HG03521 (cell line): ENCODE data around the gene GNAQ.

Experiments used
- ATAC-seq: cut with Tn5 transposase; IDR thresholded peaks from one replicate; pipeline ENCODE4 v1.9.1; 2021; ENCODE audit warnings: mild to moderate bottlenecking, moderate library complexity; ENCODE audit not compliant: unreplicated experiment

The GNAQ gene

GRCh38 chr9:77978086-77978781 is 53.4 kb downstream of the GNAQ start:
- no peak for ATAC-seq

GRCh38 chr9:77977210-77977611 is 54.4 kb downstream of the GNAQ start:
- no peak for ATAC-seq

- no peak for ATAC-seq
Measured at GRCh38 chr9:77975806-77976205, 55.8 kb downstream of the GNAQ start.

- ATAC-seq: no peak
Measured at GRCh38 chr9:77975036-77975435, 56.6 kb downstream of the GNAQ start.

- ATAC-seq: no peak
Measured at GRCh38 chr9:77974434-77974833, 57.2 kb downstream of the GNAQ start.

- ATAC-seq: no peak
Measured at GRCh38 chr9:77969083-77969482, 62.5 kb downstream of the GNAQ start.

- ATAC-seq: no peak
Measured at GRCh38 chr9:77968506-77968905, 63.1 kb downstream of the GNAQ start.

- no peak for ATAC-seq
Measured at GRCh38 chr9:77966718-77967117, 64.9 kb downstream of the GNAQ start.

- no peak for ATAC-seq
Measured at GRCh38 chr9:77965445-77966123, 66.0 kb downstream of the GNAQ start.

GRCh38 chr9:77964258-77964657 is 67.4 kb downstream of the GNAQ start:
- no peak for ATAC-seq

- ATAC-seq: no peak
Measured at GRCh38 chr9:77961541-77961940, 70.1 kb downstream of the GNAQ start.

GRCh38 chr9:77960356-77961153 is 71.1 kb downstream of the GNAQ start:
- no peak for ATAC-seq

GRCh38 chr9:77959803-77960202 is 71.8 kb downstream of the GNAQ start:
- no peak for ATAC-seq

- ATAC-seq: no peak
Measured at GRCh38 chr9:77957652-77958051, 74.0 kb downstream of the GNAQ start.

- no peak for ATAC-seq
Measured at GRCh38 chr9:77956555-77956954, 75.1 kb downstream of the GNAQ start.

- ATAC-seq: no peak
Measured at GRCh38 chr9:77954666-77955015, 77.0 kb downstream of the GNAQ start.

GRCh38 chr9:77954013-77954665 is 77.5 kb downstream of the GNAQ start:
- no peak for ATAC-seq

GRCh38 chr9:77953590-77953989 is 78.0 kb downstream of the GNAQ start:
- no peak for ATAC-seq

- ATAC-seq: no peak
Measured at GRCh38 chr9:77952635-77953328, 78.8 kb downstream of the GNAQ start.

- ATAC-seq: no peak
Measured at GRCh38 chr9:77951369-77951768, 80.2 kb downstream of the GNAQ start.
